HG02870 (cell line): ENCODE results near the gene DNAJC11.
"Not testable (repeated sequence)": the region's sequence is repeated elsewhere in the genome, so short reads cannot be mapped to it uniquely, and the experiment has no call there.

Source experiments
- ATAC-seq: cut with Tn5 transposase; IDR thresholded peaks from one replicate; pipeline ENCODE4 v1.9.1; 2021; ENCODE audit warnings: mild to moderate bottlenecking, moderate library complexity; ENCODE audit not compliant: unreplicated experiment

Gene DNAJC11

GRCh38 chr1:6695868-6696267, 5.7 kb downstream of the DNAJC11 start:
- ATAC-seq, result no peak

- no peak for ATAC-seq
These were observed 7.4 kb downstream of the DNAJC11 start for GRCh38 chr1:6694121-6694713.

- ATAC-seq, result no peak
These were observed 8.7 kb downstream of the DNAJC11 start for GRCh38 chr1:6692956-6693355.

- ATAC-seq, result no peak
These were observed 10.1 kb downstream of the DNAJC11 start for GRCh38 chr1:6691507-6691906.

GRCh38 chr1:6690186-6690585, 11.4 kb downstream of the DNAJC11 start:
- no peak for ATAC-seq

GRCh38 chr1:6688757-6689156, 12.9 kb downstream of the DNAJC11 start:
- no peak for ATAC-seq

GRCh38 chr1:6688001-6688400, 13.6 kb downstream of the DNAJC11 start:
- no peak for ATAC-seq

GRCh38 chr1:6686294-6686693, 15.3 kb downstream of the DNAJC11 start:
- no peak for ATAC-seq

- no peak for ATAC-seq
These were observed 16.2 kb downstream of the DNAJC11 start for GRCh38 chr1:6685381-6685780.

GRCh38 chr1:6683434-6683833, 18.2 kb downstream of the DNAJC11 start:
- ATAC-seq, result no peak

GRCh38 chr1:6675941-6676340, 25.7 kb downstream of the DNAJC11 start:
- ATAC-seq, result no peak

- ATAC-seq, result no peak
These were observed 26.8 kb downstream of the DNAJC11 start for GRCh38 chr1:6674771-6675170.

- no peak for ATAC-seq
These were observed 27.7 kb downstream of the DNAJC11 start for GRCh38 chr1:6673816-6674398.

GRCh38 chr1:6672558-6672957, 29.1 kb downstream of the DNAJC11 start:
- no peak for ATAC-seq

GRCh38 chr1:6668503-6668902, 33.1 kb downstream of the DNAJC11 start:
- ATAC-seq, result no peak

GRCh38 chr1:6667139-6667538, 34.5 kb downstream of the DNAJC11 start:
- ATAC-seq, result no peak

GRCh38 chr1:6666696-6667095, 34.9 kb downstream of the DNAJC11 start:
- ATAC-seq, result no peak

GRCh38 chr1:6662468-6662867, 39.1 kb downstream of the DNAJC11 start:
- not testable (repeated sequence) for ATAC-seq

GRCh38 chr1:6660415-6661049, 41.1 kb downstream of the DNAJC11 start:
- no peak for ATAC-seq

GRCh38 chr1:6658359-6659060, 43.1 kb downstream of the DNAJC11 start:
- ATAC-seq, result no peak

GRCh38 chr1:6657138-6657537, 44.5 kb downstream of the DNAJC11 start:
- no peak for ATAC-seq
